NCI-H2227 treated with DMSO at 0.1 percent for 48 hours (cell line): ENCODE measurements around the gene RSU1.
A peak's percentile ranks its signal among the peaks of the same experiment; 100 is the strongest.

Experiments
- DNase-seq: peaks from one replicate; lab custom pipeline; 2025; lab: John Stamatoyannopoulos, UW

RSU1 gene

DNA sequence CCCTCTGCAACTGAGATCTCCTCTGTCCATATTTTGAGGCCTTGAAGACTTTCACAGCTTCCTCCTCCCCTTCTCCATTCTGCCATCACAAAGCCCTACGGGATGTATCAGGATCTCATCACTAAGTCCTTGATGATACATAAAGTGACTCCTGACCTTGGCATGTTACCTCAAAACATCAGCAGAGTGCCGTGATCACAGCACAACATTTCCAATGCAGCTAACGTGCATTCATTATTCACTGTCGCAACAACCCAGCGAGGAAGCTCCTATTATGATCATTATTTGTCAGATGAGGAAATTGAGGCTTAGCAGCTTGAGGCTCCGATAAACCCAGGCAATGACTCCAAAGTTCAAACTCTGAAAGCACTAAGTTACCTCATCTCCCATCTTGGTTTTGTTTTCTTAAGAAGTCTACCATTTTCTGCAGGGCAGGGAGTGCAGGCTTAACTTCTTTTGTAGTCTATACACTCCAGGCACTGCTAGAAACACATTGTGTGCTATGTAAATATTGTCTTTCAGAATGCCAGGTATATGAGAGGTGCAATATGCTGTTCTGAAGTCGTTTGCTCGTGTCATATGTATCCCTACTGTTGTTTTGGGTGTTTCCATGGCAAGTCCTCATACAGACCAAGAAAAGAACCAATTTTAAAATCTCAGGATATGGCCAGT is 215.0 kb downstream of the RSU1 start:
- DNase-seq, result no peak

DNA sequence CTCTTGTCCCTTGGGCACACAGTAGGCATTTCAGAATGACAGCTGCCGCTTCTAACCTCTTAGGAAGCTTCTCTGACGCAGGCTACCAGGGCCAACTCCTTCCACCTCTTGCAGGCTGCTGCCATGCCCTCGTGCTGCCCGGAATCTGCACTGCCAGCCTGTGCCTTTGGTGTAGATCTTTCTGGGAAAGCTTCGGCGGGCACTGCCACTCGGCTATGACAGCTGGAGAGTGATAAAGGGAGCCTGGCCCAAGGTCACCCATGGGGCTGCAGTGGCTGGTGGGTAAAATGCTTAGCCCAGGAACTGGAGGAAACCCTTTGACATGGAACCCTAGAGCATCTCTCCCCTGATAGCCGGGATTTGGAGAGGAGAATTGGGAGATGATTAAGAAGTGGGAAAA is 217.6 kb downstream of the RSU1 start:
- no peak for DNase-seq

DNA sequence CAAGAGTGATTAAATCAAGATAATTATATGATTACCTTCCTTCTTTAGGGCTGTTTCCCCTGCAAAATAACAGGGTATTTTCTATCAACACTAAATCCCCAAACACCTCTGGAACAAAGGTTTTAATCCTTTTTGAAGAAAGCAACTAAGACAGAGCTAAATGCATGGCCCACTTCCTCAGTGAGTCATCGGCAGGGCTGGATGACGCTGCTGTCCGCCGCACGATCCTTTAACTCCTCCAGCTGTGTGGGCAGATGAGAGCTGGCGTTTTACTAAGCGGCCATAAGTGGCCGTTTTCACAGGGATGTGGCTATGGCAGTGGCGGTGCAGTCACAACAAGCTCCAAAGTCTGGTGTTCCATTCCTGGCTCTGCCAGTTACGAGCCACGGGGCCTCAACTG is 219.6 kb downstream of the RSU1 start:
- peak; percentile 42 for DNase-seq

DNA sequence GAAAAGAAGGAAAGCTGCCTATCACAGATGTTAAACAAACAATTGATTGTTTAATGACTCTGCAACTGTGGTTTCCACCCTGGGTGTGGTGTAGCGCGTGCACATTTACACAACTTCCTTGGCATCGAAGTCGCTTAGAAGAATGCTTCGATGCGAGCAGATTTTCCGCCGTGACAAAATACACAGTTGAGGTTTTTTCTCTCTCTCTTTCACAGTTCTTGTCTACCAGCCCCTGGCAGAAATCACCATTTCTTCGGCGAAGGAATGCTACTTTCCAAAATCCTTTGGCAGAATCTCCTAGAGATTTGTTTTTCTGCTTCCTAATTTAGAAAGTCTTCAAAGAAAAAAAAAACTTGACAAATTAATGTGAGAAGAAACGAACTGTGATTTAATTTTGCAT is 224.8 kb downstream of the RSU1 start:
- DNase-seq, result no peak

DNA sequence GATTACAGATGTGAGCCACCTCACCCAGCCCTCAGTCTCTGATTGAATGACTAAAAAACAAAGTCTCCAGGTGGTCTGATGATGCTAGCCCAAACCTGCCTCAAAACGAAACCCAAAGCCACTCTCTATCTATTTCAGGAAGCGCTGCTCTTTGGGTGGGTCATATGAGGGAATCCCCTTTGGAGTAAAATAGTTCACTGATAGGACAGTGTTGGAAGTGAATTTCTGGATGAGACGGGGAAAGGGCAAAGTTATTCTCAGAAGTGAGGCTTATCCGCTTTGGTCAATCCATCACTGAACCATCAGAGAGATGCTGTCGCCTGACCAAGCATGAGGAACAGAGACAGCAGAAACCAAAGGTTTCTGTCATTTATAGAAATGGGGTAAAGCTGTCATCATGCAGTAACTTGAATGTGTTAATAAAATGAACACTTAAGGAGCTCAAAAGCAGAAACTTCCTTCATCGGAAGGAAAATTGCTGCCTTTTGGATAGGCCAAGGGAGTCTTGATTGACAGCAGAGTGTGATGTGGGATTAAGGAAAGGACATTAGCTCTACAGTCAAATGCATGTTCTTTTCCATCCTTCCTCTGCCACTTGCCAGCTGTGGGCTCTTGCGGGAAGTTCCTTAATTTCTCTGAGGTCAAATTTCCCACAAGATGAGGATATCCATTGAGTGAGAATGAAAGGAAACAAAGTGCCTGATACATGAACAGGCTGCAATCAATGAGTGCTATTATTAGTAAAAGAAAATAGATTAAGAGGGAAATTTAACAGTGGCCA is 230.7 kb downstream of the RSU1 start:
- no peak for DNase-seq

DNA sequence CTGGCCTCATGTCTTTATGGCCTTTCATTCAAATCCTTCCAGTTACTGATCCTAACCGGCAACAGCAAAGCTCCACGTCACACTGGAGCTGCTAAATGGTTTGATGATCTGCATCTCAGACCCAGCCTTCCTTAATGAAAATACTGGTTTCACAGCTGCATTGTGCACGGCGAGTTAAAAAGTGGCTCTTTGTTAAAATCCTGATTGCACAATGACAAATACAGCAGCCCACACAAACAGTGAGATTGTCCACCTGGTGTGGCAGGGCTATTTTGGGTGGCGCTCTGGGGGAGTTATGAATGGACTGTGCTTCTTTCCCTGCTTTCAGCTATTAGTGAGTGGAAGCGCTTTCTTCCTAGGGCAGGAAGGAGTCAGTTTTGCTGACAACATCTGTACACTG is 232.1 kb downstream of the RSU1 start:
- no peak for DNase-seq

DNA sequence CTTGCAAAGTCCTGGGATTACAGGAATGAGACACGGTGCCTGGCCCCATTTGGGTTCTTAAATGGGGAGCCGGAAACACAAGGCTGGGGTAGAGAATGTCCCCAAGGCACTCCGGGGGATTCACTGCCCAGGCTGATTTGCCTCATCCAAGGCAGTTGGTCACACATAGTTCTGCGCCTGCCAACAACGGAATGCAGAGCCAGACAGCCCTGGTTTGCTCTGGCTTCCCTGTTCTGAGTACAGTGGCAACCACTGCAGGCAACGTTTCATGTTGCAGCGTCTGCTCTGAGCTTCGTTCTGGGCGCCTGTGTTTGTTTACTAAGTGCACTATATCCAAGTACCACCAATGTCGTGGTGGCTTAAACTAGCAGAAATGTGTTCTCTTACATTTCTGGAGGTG is 233.8 kb downstream of the RSU1 start:
- no peak for DNase-seq

DNA sequence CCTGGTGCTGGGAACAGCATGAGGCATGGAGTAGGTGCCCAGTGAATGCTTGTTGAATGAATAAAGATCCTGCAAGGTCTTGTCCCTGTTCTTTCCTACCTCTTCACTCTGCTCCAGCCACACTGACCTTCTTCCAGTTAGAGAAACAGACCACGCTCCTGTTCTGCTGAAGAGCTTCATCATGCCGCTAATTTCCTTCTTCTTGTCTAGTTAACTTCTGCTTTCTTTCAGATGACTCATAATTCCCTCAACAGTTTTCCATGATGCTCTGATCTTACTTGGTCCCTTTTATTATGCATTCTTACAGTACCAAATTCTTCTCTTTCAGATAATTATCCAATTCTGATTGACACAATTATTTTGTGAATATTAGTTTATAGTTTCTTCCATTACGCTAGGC is 236.0 kb downstream of the RSU1 start:
- no peak for DNase-seq

DNA sequence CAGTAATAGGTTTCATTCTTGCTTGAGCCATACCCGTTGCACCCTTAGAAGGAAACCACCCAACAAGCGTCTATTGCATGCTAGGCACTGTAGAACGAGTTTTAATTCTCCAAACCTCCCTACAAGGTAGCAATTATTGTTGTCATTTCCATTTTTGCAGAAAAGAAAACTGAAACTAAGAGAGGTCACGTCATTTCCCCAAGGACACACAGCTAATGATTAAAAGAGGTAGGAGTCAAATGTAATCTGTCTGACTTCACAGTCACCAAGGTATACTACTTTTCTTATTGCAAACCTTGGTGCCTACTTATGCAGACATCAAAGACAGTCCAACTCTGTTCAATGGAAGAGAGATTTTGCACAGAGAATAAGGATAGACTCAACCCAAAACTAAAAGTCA is 246.5 kb downstream of the RSU1 start:
- no peak for DNase-seq

DNA sequence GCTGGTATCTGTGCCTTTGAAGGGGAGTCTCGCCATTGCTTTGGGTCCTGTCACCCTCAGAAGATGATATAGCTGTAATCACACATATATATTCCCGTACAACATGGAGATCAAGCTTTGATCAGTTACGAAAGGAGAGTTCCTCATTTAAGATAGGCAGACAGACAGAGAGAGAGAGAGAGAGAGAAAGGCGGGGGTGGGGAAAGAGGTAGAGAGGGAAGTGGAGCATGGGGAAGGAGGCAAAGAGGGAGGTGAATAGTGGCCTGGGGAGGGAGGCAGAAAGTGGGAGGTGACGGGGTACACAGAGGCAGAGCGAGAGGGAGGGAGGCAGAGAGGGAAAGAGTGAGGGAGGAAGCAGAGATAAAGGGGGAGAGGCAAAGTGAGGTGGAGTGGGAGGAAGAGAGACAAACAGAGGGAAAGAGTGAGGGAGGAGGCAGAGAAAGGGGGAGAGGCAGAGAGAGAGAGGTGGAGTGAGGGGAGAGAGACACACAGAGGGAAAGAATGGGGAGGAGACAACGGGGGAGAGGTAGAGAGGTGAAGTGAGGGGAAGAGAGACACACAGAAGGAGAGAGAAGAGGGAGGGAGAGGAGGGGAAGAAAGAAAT is 250.9 kb downstream of the RSU1 start:
- DNase-seq, result no peak

DNA sequence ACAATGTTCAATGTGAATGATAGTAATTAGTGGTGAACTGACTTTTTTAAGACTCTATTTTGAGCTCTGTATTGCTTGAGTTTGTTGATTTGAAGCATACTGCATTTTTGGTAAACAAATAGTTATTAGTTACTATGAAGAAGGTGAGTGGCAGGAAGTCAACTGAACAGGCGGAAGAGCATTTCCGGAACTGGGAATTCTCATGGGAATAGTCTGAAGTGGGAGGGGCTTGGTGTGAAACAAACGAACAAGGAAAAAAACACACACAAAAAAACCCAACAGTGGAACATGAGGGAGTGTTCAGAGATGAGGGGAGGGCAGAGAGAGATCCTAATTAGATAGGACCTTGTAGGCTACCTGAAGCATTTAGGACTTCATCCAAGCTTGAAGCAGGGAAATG is 251.6 kb downstream of the RSU1 start:
- DNase-seq, result no peak

DNA sequence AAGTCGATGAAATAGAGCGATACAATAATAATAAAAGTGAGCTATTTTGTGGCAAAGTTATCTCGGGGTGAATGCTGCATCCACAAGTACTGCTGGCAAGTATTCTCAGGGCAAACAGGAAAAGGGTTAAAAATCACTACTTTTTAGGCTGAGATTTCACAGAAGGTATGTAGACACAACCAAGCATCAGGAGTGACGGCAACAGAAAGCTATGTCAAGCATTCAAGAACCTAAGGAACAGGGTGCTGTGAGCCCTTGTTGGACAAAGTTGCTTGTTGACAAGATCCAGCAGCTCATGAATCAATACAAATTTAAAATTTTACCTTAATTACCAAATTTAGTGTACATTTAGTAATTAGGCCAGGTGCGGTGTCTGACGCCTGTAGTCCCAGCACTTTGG is 254.3 kb downstream of the RSU1 start:
- no peak for DNase-seq

DNA sequence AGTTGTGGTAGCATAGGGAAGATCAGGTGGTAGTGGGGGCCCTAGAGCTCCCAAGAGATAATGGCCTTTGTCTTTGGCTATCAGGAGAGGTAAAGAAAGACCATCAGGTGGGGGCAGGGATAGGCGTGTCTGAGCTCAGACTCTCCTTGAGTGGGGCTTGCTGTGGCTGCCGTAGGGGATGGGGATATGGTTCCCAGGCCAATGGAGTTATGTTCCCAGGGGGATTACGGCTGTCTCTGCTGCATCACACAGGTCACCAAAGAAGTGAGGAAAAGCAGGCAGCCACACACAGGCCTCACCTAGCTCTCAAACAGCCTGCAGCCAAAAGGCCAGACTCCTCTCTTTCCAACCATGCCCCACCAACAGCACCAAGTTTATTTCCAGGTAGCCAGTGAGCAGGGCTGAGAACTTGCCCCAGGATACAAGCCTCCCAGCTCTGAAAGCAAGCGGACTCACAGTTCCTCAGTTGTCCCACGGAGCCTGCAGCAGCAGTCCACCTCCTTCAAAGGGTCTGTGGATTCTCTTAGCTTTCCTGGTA is 257.9 kb downstream of the RSU1 start:
- DNase-seq, result no peak

DNA sequence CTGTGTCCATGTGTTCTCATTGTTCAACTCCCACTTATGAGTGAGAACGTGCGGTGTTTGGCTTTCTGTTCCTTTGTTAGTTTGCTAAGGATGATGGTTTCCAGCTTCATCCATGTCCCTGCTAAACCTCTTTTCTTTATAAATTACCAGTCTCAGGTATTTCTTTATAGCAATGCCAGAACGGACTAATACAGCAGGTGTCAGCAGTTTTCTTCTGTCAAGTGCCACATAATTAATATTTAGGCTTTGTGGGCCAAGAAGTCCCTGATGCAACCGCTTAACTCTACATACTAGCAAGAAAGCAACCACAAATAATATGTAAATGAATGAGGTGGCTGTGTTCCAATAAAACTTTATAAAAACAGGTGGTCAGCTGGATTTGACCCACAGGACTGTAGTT is 269.3 kb downstream of the RSU1 start:
- DNase-seq, result no peak

DNA sequence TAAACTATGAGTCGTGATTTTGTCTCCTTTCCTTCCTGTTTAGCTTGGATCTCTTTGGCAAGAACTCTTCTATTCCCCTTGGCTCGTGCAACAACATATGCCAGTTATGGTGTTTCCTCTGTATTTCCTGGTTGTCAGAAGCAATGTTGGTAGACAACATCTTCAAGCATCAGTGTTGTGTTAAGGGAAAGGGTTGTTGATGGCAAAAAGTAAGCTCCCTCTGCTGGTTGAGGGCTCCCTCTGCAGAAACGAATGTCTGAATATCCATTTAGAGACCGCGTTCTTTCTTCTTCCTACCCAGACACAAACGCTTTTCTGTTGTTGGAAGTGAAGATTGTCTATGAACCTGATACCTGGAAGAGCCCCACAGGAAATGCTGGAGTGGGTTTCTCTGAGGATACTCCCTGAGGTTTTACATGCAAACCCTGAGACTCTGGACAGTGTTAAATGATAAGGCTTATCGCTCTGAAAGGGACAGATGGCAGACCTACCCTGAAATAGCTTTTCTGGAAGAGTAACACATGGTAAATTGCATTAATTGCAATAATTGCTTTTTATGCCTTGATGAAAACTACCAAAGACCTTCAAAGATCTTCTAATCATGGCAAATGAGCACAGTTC is 272.0 kb downstream of the RSU1 start:
- DNase-seq, result peak; percentile 1

DNA sequence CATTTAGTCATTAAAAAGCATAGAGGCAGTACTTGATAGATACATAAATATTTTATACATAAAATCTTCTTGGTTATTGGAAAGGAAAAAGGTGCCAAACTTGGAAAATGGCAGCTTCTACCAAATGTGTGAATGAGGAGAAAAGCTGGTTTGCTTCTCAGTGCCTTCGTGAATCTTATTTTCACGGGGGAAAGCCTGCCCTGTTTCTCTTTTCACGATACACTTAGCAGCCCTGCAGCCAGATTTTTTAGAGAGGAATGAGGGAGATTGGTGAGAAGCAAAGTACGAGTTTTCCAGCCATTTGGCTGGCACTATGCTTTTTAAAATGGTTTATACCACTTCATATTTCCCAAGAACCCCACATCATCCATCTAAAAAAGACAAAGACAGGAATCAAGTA is 272.6 kb downstream of the RSU1 start:
- DNase-seq, result no peak

DNA sequence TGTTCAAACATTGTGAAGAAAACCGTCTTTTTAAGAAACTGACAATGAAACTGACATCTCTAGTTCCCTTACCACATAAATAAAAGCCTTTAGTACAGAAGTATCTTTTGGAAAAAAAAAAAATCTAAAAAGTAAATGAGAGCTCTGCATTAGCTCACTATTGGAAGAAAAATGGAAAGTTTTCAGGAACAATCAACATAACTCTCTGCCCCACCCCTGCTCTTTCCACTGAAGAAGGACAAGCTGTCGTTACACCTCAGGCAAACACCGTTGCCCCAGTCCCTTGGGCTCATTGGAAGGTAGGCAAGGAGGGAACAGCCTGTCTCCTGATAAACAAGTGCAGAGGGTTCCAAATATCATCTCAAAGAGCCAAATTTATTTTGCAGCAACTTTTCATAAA is 273.1 kb downstream of the RSU1 start:
- DNase-seq, result no peak
